Activated CD8-positive, alpha-beta memory T cell treated with anti-CD3 and anti-CD28 coated beads for 24 hours (primary cell): ENCODE measurements around the gene NFATC2.

Source experiments
- DNase-seq: peaks from one replicate; pipeline ENCODE4 v3.0.0-alpha.2; 2020

NFATC2 gene

GRCh38 chr20:51426718-51427650 lies 115.5 kb downstream of the NFATC2 start:
- no peak for DNase-seq

DNA sequence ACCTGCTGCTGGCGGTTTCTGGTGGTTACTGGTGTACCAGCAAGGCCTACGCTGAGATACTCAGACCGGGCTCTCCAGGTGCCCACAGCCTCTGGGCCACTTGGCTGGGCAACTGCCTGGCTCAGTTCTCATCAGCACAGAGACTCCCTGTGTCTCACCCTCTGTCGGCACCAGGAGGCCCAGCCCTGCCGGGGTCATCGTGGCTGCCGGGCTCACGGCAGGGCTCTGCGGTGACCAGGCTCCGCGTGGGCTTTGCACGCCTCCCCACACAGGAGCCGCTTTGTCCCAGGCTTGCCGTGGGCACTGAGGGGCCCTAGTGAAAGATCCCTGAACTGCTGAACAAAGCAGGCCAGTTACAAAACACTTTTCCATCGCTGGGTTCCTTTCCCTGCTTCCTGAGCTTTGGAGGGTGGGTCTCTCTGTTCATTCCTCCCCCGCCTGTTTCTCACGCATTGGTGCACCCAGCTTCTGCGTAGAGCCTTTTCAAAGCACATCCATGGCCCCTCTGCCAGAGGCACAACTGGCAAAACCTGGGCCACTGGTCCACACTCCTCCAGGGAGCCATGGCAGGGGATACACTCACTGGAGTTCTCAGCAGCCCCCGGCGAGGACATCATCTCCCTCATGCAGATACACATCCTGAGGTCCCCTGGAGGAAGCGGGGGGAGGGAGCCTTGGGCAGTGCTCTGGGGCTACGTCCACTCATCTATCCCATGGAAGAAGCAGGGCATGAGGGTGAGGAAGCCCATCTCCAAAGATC lies 117.0 kb downstream of the NFATC2 start:
- DNase-seq: no peak

GRCh38 chr20:51424270-51425117 lies 118.0 kb downstream of the NFATC2 start:
- no peak for DNase-seq

GRCh38 chr20:51423810-51424209 lies 118.7 kb downstream of the NFATC2 start:
- no peak for DNase-seq

DNA sequence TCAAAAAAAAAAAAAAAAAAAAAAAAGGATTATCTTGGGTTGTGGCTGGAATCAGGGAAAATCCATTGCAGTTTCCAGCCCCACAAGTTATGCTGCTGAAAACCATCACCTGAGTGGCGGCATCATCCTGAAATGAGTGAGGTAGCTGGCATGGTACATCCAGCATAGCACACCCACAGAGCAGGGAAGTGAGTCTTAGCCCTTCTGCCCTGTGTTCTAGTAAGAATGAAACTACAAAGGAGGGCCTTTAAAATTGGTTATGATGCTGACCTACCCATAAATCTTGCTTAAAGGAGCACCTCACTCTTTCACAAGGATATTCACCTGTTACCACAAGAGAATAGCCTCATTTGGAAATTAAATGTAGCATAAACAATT lies 119.2 kb downstream of the NFATC2 start:
- DNase-seq: no peak

GRCh38 chr20:51422514-51423289 lies 119.8 kb downstream of the NFATC2 start:
- DNase-seq: no peak

- no peak for DNase-seq
Measured at GRCh38 chr20:51420805-51421204, 121.7 kb downstream of the NFATC2 start.

GRCh38 chr20:51420111-51420510 lies 122.4 kb downstream of the NFATC2 start:
- DNase-seq: no peak

- no peak for DNase-seq
Measured at GRCh38 chr20:51419646-51420045, 122.9 kb downstream of the NFATC2 start.

DNA sequence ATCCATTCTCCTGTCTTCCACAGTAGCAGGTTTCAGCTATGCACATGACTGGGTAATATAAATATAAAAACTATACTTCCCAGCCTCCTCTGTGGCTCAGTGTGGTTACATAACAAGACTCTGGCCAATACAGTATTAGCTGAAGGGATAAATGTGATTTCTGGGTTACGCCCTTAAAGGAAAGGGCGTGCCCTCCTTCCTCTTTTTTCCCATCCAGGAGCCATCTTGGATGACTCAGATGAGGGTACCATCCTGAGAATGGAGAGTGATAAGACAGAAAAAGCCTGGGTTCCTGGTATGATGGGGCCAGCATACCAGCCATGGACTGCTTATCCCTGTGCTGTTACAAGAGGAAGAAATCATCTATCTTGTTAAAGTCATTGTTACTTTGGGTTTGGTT lies 123.3 kb downstream of the NFATC2 start:
- DNase-seq: no peak

GRCh38 chr20:51418137-51418529 lies 124.4 kb downstream of the NFATC2 start:
- DNase-seq: no peak

GRCh38 chr20:51417250-51418136 lies 125.0 kb downstream of the NFATC2 start:
- DNase-seq: no peak

GRCh38 chr20:51416532-51417249 lies 125.8 kb downstream of the NFATC2 start:
- DNase-seq: no peak

DNA sequence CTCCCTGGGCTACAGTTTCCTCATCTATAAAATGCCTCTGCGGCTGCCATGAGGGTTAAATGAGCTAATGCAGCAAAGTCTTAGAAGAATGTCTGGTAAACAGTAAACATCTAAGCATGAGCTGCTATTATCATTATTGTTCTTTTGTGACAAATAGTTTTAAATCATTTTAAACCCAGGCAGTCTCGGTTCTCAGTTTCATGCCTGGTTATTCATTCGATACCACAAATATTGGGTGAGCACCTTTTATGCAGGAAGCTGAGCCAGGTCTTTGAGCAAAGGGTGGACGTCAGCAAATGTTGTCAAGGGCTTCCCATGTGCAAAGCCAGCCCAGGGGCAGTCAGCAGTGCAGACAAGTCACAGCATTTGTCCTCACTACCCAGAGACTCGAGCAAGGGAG lies 128.7 kb downstream of the NFATC2 start:
- DNase-seq: no peak

- no peak for DNase-seq
Measured at GRCh38 chr20:51412951-51413481, 129.5 kb downstream of the NFATC2 start.

DNA sequence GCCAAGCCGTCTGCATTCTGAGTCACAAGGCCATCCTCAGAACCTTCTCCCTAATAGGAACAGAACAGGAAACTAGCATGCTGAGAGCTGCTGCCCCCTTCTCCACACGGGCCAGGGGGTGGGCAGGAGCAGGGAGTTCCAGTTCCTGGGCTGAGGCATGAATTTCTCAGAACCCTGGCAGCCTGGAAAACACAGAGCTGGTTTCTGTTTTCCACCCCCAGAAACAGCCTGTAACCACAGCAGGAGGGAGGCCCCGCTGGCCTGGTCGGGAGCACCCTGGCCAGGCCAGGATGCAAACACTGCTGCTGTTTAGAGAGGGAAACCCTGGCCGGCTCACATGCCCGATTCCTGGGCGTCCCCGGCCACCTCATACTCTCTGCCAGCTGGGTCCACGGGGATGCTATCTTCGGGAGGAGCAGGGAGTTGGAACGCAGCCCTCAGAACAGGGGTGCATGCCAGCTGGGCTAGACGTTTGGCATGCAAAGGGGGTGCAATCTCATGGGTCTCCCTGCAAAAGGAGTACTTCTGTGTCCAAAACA lies 130.1 kb downstream of the NFATC2 start:
- no peak for DNase-seq

DNA sequence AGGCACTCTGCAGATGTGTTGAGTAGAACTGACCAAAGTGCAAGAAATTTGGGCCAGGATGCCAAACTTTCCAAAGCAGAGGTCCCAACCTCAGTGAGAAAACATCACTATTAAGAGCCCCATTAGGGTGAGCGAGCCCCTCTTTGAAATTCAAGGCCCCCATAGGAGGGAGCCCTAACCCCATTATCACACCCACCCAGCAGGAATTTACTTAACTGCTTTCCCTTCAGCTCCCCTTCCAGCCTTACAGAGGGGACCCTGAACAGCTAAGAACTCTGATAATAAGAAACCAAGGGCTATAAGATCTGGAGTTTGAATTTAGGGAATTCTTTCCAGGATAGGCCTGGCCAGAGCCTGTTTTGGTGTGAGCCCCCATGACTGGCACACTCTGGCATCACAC lies 130.6 kb downstream of the NFATC2 start:
- DNase-seq: no peak

GRCh38 chr20:51410586-51411325 lies 131.8 kb downstream of the NFATC2 start:
- DNase-seq: no peak

- DNase-seq: no peak
Measured at GRCh38 chr20:51409192-51409880, 133.2 kb downstream of the NFATC2 start.
